ENCODE measurements around the gene ARL4C.

GRCh38 chr2:234521536-234521935, 24.7 kb upstream of the ARL4C start:
- TF ChIP-seq, protein P1, sequence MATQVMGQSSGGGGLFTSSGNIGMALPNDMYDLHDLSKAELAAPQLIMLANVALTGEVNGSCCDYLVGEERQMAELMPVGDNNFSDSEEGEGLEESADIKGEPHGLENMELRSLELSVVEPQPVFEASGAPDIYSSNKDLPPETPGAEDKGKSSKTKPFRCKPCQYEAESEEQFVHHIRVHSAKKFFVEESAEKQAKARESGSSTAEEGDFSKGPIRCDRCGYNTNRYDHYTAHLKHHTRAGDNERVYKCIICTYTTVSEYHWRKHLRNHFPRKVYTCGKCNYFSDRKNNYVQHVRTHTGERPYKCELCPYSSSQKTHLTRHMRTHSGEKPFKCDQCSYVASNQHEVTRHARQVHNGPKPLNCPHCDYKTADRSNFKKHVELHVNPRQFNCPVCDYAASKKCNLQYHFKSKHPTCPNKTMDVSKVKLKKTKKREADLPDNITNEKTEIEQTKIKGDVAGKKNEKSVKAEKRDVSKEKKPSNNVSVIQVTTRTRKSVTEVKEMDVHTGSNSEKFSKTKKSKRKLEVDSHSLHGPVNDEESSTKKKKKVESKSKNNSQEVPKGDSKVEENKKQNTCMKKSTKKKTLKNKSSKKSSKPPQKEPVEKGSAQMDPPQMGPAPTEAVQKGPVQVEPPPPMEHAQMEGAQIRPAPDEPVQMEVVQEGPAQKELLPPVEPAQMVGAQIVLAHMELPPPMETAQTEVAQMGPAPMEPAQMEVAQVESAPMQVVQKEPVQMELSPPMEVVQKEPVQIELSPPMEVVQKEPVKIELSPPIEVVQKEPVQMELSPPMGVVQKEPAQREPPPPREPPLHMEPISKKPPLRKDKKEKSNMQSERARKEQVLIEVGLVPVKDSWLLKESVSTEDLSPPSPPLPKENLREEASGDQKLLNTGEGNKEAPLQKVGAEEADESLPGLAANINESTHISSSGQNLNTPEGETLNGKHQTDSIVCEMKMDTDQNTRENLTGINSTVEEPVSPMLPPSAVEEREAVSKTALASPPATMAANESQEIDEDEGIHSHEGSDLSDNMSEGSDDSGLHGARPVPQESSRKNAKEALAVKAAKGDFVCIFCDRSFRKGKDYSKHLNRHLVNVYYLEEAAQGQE (IDR thresholded peaks at IDR 0.05; ENCODE audit: insufficient read depth in 1 of 2, low read depth in 2 of 2, low read length in 1 of 2) = no peak
- TF ChIP-seq, protein P2, sequence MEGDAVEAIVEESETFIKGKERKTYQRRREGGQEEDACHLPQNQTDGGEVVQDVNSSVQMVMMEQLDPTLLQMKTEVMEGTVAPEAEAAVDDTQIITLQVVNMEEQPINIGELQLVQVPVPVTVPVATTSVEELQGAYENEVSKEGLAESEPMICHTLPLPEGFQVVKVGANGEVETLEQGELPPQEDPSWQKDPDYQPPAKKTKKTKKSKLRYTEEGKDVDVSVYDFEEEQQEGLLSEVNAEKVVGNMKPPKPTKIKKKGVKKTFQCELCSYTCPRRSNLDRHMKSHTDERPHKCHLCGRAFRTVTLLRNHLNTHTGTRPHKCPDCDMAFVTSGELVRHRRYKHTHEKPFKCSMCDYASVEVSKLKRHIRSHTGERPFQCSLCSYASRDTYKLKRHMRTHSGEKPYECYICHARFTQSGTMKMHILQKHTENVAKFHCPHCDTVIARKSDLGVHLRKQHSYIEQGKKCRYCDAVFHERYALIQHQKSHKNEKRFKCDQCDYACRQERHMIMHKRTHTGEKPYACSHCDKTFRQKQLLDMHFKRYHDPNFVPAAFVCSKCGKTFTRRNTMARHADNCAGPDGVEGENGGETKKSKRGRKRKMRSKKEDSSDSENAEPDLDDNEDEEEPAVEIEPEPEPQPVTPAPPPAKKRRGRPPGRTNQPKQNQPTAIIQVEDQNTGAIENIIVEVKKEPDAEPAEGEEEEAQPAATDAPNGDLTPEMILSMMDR (IDR thresholded peaks at IDR 0.05) = no peak
- TF ChIP-seq POLR2AphosphoS5 (IDR thresholded peaks at IDR 0.05; ENCODE audit: low read depth, low read length) (no peak), SIN3A (IDR thresholded peaks at IDR 0.05; ENCODE audit: borderline replicate concordance, insufficient read depth, low read depth, low read length) (no peak), TCF7L2 (IDR thresholded peaks at IDR 0.05; ENCODE audit: low read depth, low read length) (no peak)

All from Panc1 (cell line).